SK-N-SH (cell line): ENCODE measurements around the gene ATP11A. TPM values are rescaled to one million over a fixed set of nuclear protein-coding genes. Genes with fewer than 3 reads are reported as not detected.

Source experiments
- CTCF ChIA-PET: fragments of 300-600, 350-600 bp; formaldehyde crosslinking; extraction: SDS; loops from one replicate; lab custom pipeline; 2021; lab: Yijun Ruan, JAX
- POLR2A ChIA-PET: fragments of 350-600 bp; sonication (Branson Sonifier 250); formaldehyde crosslinking; extraction: SDS; loops from one replicate; lab custom pipeline; 2020; ENCODE audit warnings: antibody characterized with exemption, inconsistent platforms; lab: Yijun Ruan, JAX
- DNase-seq: peaks from one replicate; pipeline ENCODE4 v3.0.0; 2012
- H2AFZ ChIP-seq: fragments of 200-600 bp; sonication (generic); 2 replicates; pipeline ENCODE4 v1.8.1; 2016; ENCODE audit warnings: antibody characterized with exemption, mild to moderate bottlenecking, low read depth
- H3F3A ChIP-seq: fragments of 200-600 bp; sonication (generic); replicated peaks from 2 replicates; pipeline ENCODE3; 2016; ENCODE audit warnings: antibody characterized with exemption, mild to moderate bottlenecking; ENCODE audit not compliant: insufficient read depth
- H3K27ac ChIP-seq, 2 experiments: fragments of 200-500 bp in 1 of 2; fragments of 200-600 bp in 1 of 2; sonication (Bioruptor generic) in 1 of 2; sonication (generic), shearing (Covaris generic) in 1 of 2; 2 replicates each; pipeline versions ENCODE4 v1.5.1 to v1.6.1; 2014 to 2016; ENCODE audit warnings: low read depth in 2 of 2, inconsistent platforms in 1 of 2, low read length in 1 of 2, mild to moderate bottlenecking in 1 of 2, mixed read lengths in 1 of 2
- H3K27me3 ChIP-seq: fragments of 200-600 bp; sonication (generic), shearing (Covaris generic); 2 replicates; pipeline ENCODE4 v1.6.1; 2016; ENCODE audit warnings: mixed run types; ENCODE audit not compliant: insufficient read depth
- H3K36me3 ChIP-seq, 2 experiments: fragments of 200-500 bp in 1 of 2; fragments of 200-600 bp in 1 of 2; sonication (Bioruptor generic) in 1 of 2; sonication (generic) in 1 of 2; replicated peaks in 1 of 2; 2 replicates each; pipeline versions ENCODE3 to v1.5.1; 2014 to 2016; ENCODE audit warnings: low read length in 1 of 2, mild to moderate bottlenecking in 1 of 2; ENCODE audit not compliant: insufficient read depth in 2 of 2, control insufficient read depth in 1 of 2
- H3K4me1 ChIP-seq, 2 experiments: fragments of 200-500 bp in 1 of 2; fragments of 200-600 bp in 1 of 2; sonication (Bioruptor generic) in 1 of 2; sonication (generic), shearing (Covaris generic) in 1 of 2; 2 replicates each; pipeline versions ENCODE4 v1.5.1 to v1.6.1; 2014 to 2016; ENCODE audit warnings: low read depth in 1 of 2, low read length in 1 of 2, mixed run types in 1 of 2; ENCODE audit not compliant: insufficient read depth in 2 of 2, control insufficient read depth in 1 of 2
- H3K4me2 ChIP-seq: fragments of 200-600 bp; sonication (generic), shearing (Covaris generic); 2 replicates; pipeline ENCODE4 v1.6.1; 2017; ENCODE audit warnings: mixed run types
- H3K4me3 ChIP-seq, 2 experiments: fragments of 200-500 bp in 1 of 2; fragments of 200-600 bp in 1 of 2; sonication (Bioruptor generic) in 1 of 2; sonication (generic), shearing (Covaris generic) in 1 of 2; 2 replicates each; pipeline versions ENCODE4 v1.5.1 to v1.8.1; 2014 to 2016; ENCODE audit warnings: low read depth in 2 of 2, inconsistent platforms in 1 of 2, low read length in 1 of 2, mild to moderate bottlenecking in 1 of 2, mixed read lengths in 1 of 2, moderate library complexity in 1 of 2
- H3K79me2 ChIP-seq: fragments of 200-600 bp; sonication (generic); 2 replicates; pipeline ENCODE4 v1.8.1; 2017; ENCODE audit warnings: mild to moderate bottlenecking; ENCODE audit not compliant: insufficient read depth
- H3K9ac ChIP-seq: fragments of 200-600 bp; sonication (generic); 2 replicates; pipeline ENCODE4 v1.6.1; 2017; ENCODE audit warnings: mixed run types
- H3K9me2 ChIP-seq: fragments of 200-600 bp; sonication (generic); 2 replicates; pipeline ENCODE4 v1.6.1; 2017; ENCODE audit warnings: mixed run types
- H3K9me3 ChIP-seq: fragments of 200-600 bp; sonication (generic); 2 replicates; pipeline ENCODE4 v1.6.1; 2017; ENCODE audit warnings: mixed run types, mild to moderate bottlenecking, moderate library complexity
- H4K20me1 ChIP-seq: fragments of 200-600 bp; sonication (generic); 2 replicates; pipeline ENCODE4 v1.6.1; 2017; ENCODE audit warnings: mild to moderate bottlenecking, mixed run types; ENCODE audit not compliant: insufficient read depth
- EP300 ChIP-seq, 2 experiments: IDR thresholded peaks; 2 replicates each; pipeline versions ENCODE4 v1.4.0 to v1.6.1; 2012; ENCODE audit warnings: borderline replicate concordance in 1 of 2, low read depth in 1 of 2, low read length in 1 of 2
- EZH2phosphoT487 ChIP-seq: fragments of 200-600 bp; sonication (generic); IDR thresholded peaks from 2 replicates; pipeline ENCODE4 v1.6.1; 2017; ENCODE audit warnings: low read depth, mixed run types, mild to moderate bottlenecking, antibody characterized with exemption, moderate library complexity, borderline replicate concordance
- FOSL2 ChIP-seq: IDR thresholded peaks from 2 replicates; pipeline ENCODE4 v1.4.0; 2012; ENCODE audit warnings: low read depth, mild to moderate bottlenecking, moderate library complexity, borderline replicate concordance
- FOXM1 ChIP-seq: IDR thresholded peaks from 2 replicates; pipeline ENCODE4 v1.4.0; 2012; ENCODE audit warnings: low read depth, mild to moderate bottlenecking
- GABPA ChIP-seq: IDR thresholded peaks from 2 replicates; pipeline ENCODE4 v1.4.0; 2012; ENCODE audit warnings: low read depth, mild to moderate bottlenecking
- JUND ChIP-seq: IDR thresholded peaks from 2 replicates; pipeline ENCODE4 v1.4.0; 2012
- MEF2A ChIP-seq: IDR thresholded peaks from 2 replicates; pipeline ENCODE4 v1.4.0; 2012; ENCODE audit warnings: low read depth, borderline replicate concordance
- POLR2AphosphoS5 ChIP-seq: IDR thresholded peaks from 2 replicates; pipeline ENCODE4 v1.6.1; 2012; ENCODE audit warnings: low read depth, low read length
- RAD21 ChIP-seq: IDR thresholded peaks from 2 replicates; pipeline ENCODE4 v1.6.1; 2012; ENCODE audit warnings: mild to moderate bottlenecking, low read length
- RFX5 ChIP-seq: IDR thresholded peaks from 2 replicates; pipeline ENCODE4 v1.6.1; 2012; ENCODE audit warnings: mild to moderate bottlenecking, improper control_type of control experiment, low read length
- RXRA ChIP-seq: IDR thresholded peaks from 2 replicates; pipeline ENCODE4 v1.4.0; 2012; ENCODE audit warnings: low read depth, mild to moderate bottlenecking, borderline replicate concordance
- TCF12 ChIP-seq: IDR thresholded peaks from 2 replicates; pipeline ENCODE4 v1.4.0; 2012
- USF2 ChIP-seq: fragments of 150-350 bp; IDR thresholded peaks from 2 replicates; pipeline ENCODE4 v1.6.1; 2017; ENCODE audit warnings: antibody characterized with exemption, low read length, low read depth, borderline replicate concordance
- ZBTB33 ChIP-seq: IDR thresholded peaks from 2 replicates; pipeline ENCODE4 v1.4.0; 2012; ENCODE audit warnings: low read depth, borderline replicate concordance
- WGBS: methylation state at CpG from one replicate; pipeline ENCODE4 v1.1.6; 2017; ENCODE audit warnings: low lambda C conversion rate; 5-methylcytosine and 5-hydroxymethylcytosine counted together
- polyA plus RNA-seq, 3 experiments: library from polyadenylated mRNA; depleted of rRNA; stranded (reverse); fragments of >200 nt; gene quantifications; 2 replicates each; pipeline ENCODE4 v1.2.3, GENCODE V29; 2012

Gene ATP11A
- polyA plus RNA-seq, 1 of the 3 experiments (the other 2 are of a cell fraction) = 4.1 TPM

GRCh38 chr13:112806739-112807652 is 117.2 kb downstream of the ATP11A start:
- no peaks in the 10 kb centered on the region for H3K27me3 ChIP-seq
- H3K4me1 ChIP-seq = no peaks in the 10 kb centered on the region
- H3K79me2 ChIP-seq = no peaks in the 10 kb centered on the region
- TF ChIP-seq TCF12 = no peak
- TF ChIP-seq EP300 (IDR thresholded peaks at IDR 0.05; ENCODE audit: borderline replicate concordance in 1 of 2, low read depth in 1 of 2, low read length in 1 of 2) = no peak
- TF ChIP-seq JUND = no peak
- TF ChIP-seq FOXM1 = no peak
- TF ChIP-seq RAD21 = no peak
- TF ChIP-seq USF2 = no peak
- no peak for TF ChIP-seq POLR2AphosphoS5
- no peak for TF ChIP-seq FOSL2
- no peak for TF ChIP-seq RFX5
- TF ChIP-seq EZH2phosphoT487 = no peak
- TF ChIP-seq MEF2A = no peak
- TF ChIP-seq ZBTB33 = no peak
- no peak for TF ChIP-seq RXRA
- TF ChIP-seq GABPA = no peak
- 92% methylated on average over 29 of the region's 36 CpGs for WGBS
- H3K9me3 ChIP-seq = no peaks in the 10 kb centered on the region
- no peak for DNase-seq
- no peak overlapping the region for H3K4me3 ChIP-seq
- no peaks in the 10 kb centered on the region for H4K20me1 ChIP-seq
- no peak overlapping the region for H3K27ac ChIP-seq
- H3F3A ChIP-seq = no peaks in the 10 kb centered on the region
- no peak overlapping the region for H2AFZ ChIP-seq
- CTCF ChIA-PET = no interaction called here
- H3K4me2 ChIP-seq = no peak overlapping the region
- peaks cover 3 to 7% of the 10 kb centered on the region in 2 experiments for H3K36me3 ChIP-seq
- POLR2A ChIA-PET = no interaction called here
- H3K9me2 ChIP-seq = no peaks in the 10 kb centered on the region
- no peak overlapping the region for H3K9ac ChIP-seq
